ENCODE results near the gene SLC2A9. TPM values are rescaled to one million over a fixed set of nuclear protein-coding genes. Genes with fewer than 3 reads are reported as not detected.

Gene SLC2A9
- total and polyA plus RNA-seq, 7 donors, result 0.92 to 6.7 (median 5.2) TPM; not detected in 1

GRCh38 chr4:10017037-10017893 lies 4.0 kb downstream of the SLC2A9 start:
- Histone ChIP-seq H3K4me3 (no peak overlapping the region), H3K27ac (no peak overlapping the region), H3K9me3 (no peaks in the 10 kb centered on the region), H3K36me3 (no peaks in the 10 kb centered on the region), H3K4me1 (peaks cover 0 to 23% (median 18%) of the 10 kb centered on the region in 4 donors), H3K27me3 (no peaks in the 10 kb centered on the region)
- whole genome bisulfite sequencing, 2 donors, result 91 to 94% methylated on average over 11 of the region's 11 CpGs
- no peak for DNase-seq
- no peak for TF ChIP-seq POLR2AphosphoS5 (IDR thresholded peaks at IDR 0.05)
- no peak for TF ChIP-seq POLR2A (IDR thresholded peaks at IDR 0.05)
- TF ChIP-seq CTCF (IDR thresholded peaks at IDR 0.05), result no peak
- TF ChIP-seq EP300 (IDR thresholded peaks at IDR 0.05), result no peak
- intact Hi-C loops (cut with DNase I), result loop anchor here (5.0 kb wide), 2 partner anchors 325 to 385 kb away; no protein-coding TSS in a partner anchor

- DNase-seq, result no peak
- no peak overlapping the region for H3K4me3 ChIP-seq
- intact Hi-C loops (cut with DNase I), result loop anchor here (5.0 kb wide), 2 partner anchors 324 to 386 kb away; no protein-coding TSS in a partner anchor
- WGBS, 2 donors, result 74 to 82% methylated on average over 6 of the region's 6 CpGs
- no peaks in the 10 kb centered on the region for H3K9me3 ChIP-seq
- no peaks in the 10 kb centered on the region for H3K27me3 ChIP-seq
- H3K36me3 ChIP-seq, result no peaks in the 10 kb centered on the region
- H3K27ac ChIP-seq, result no peak overlapping the region
- H3K4me1 ChIP-seq, result peaks cover 0 to 23% (median 18%) of the 10 kb centered on the region in 4 donors
- TF ChIP-seq CTCF (IDR thresholded peaks at IDR 0.05) (no peak), POLR2A (IDR thresholded peaks at IDR 0.05) (no peak), EP300 (IDR thresholded peaks at IDR 0.05) (no peak), POLR2AphosphoS5 (IDR thresholded peaks at IDR 0.05) (no peak)
Measured at GRCh38 chr4:10016169-10016568, 5.1 kb downstream of the SLC2A9 start.

- Histone ChIP-seq H3K9me3 (no peaks in the 10 kb centered on the region), H3K27ac (no peak overlapping the region), H3K4me3 (no peak overlapping the region), H3K36me3 (no peaks in the 10 kb centered on the region), H3K27me3 (no peaks in the 10 kb centered on the region), H3K4me1 (peaks cover 0 to 23% (median 17%) of the 10 kb centered on the region in 4 donors)
- intact Hi-C loops (cut with DNase I), result loop anchor here (5.0 kb wide), 2 partner anchors 323 to 387 kb away; no protein-coding TSS in a partner anchor
- 52 to 54% methylated on average over 7 of the region's 7 CpGs for WGBS, 2 donors
- no peak for TF ChIP-seq EP300 (IDR thresholded peaks at IDR 0.05)
- TF ChIP-seq CTCF (IDR thresholded peaks at IDR 0.05), result peak in 2 of 4 experiments; percentile 34 to 35
- no peak for DNase-seq
Measured at GRCh38 chr4:10015140-10015753, 6.0 kb downstream of the SLC2A9 start.

- Histone ChIP-seq H3K27me3 (no peaks in the 10 kb centered on the region), H3K27ac (no peak overlapping the region), H3K4me3 (no peak overlapping the region), H3K4me1 (peaks cover 0 to 10% (median 8%) of the 10 kb centered on the region in 4 donors), H3K9me3 (no peaks in the 10 kb centered on the region), H3K36me3 (no peaks in the 10 kb centered on the region)
- 43 to 76% methylated on average over 6 of the region's 6 CpGs for WGBS, 2 donors
- TF ChIP-seq POLR2A (IDR thresholded peaks at IDR 0.05), result no peak
- TF ChIP-seq CTCF (IDR thresholded peaks at IDR 0.05), result peak in 3 of 4 experiments; percentile 15 to 25 (median 24)
- no peak for TF ChIP-seq EP300 (IDR thresholded peaks at IDR 0.05)
- no peak for TF ChIP-seq POLR2AphosphoS5 (IDR thresholded peaks at IDR 0.05)
- intact Hi-C loops (cut with DNase I), result no loop called here
- DNase-seq, result no peak
Measured at GRCh38 chr4:10013722-10014121, 7.6 kb downstream of the SLC2A9 start.
